Thymus (tissue), 11 donors: ENCODE data around the gene RDH13. TPM values are rescaled to one million over a fixed set of nuclear protein-coding genes. Genes with fewer than 3 reads are reported as not detected.

Experiments
- DNase-seq, 9 donors: peaks; one replicate each; pipeline ENCODE4 v3.0.0-alpha.2; 2013; ENCODE audit warnings: low spot score in 9 of 9, low read depth in 6 of 9, missing footprints in 1 of 9
- H3K27ac ChIP-seq, 2 donors: one replicate each; pipeline ENCODE4 v1.5.1; 2013; ENCODE audit warnings: control low read depth in 1 of 2, low read depth in 1 of 2, low read length in 1 of 2, mild to moderate bottlenecking in 1 of 2, moderate library complexity in 1 of 2
- H3K27me3 ChIP-seq, 2 donors: one replicate each; pipeline ENCODE4 v1.5.1; 2013; ENCODE audit warnings: low read length in 1 of 2; ENCODE audit not compliant: control insufficient read depth in 2 of 2, insufficient read depth in 1 of 2
- H3K36me3 ChIP-seq, 2 donors: one replicate each; pipeline ENCODE4 v1.5.1; 2013; ENCODE audit warnings: low read length in 1 of 2, mild to moderate bottlenecking in 1 of 2, moderate library complexity in 1 of 2; ENCODE audit not compliant: control insufficient read depth in 2 of 2, insufficient read depth in 2 of 2
- H3K4me1 ChIP-seq, 2 donors: one replicate each; pipeline ENCODE4 v1.5.1; 2013; ENCODE audit warnings: low read length in 2 of 2; ENCODE audit not compliant: control insufficient read depth in 2 of 2, insufficient read depth in 2 of 2
- H3K4me3 ChIP-seq, 2 donors: one replicate each; pipeline ENCODE4 v1.5.1; 2013; ENCODE audit warnings: low read length in 2 of 2, control low read depth in 1 of 2, mild to moderate bottlenecking in 1 of 2
- H3K9me3 ChIP-seq, 2 donors: one replicate each; pipeline ENCODE4 v1.5.1; 2013; ENCODE audit warnings: low read length in 1 of 2, mild to moderate bottlenecking in 1 of 2; ENCODE audit not compliant: control insufficient read depth in 2 of 2, insufficient read depth in 1 of 2
- WGBS: extraction: QIAGEN DNeasy Blood & Tissue Kit; methylation state at CpG from one replicate; pipeline ENCODE4 v1.1.7; 2013; 5-methylcytosine and 5-hydroxymethylcytosine counted together
- polyA plus RNA-seq: library from polyadenylated mRNA; stranded (reverse); fragments of 200-250 nt; gene quantifications from one replicate; pipeline ENCODE4 v1.2.3, GENCODE V29; 2013
- total RNA-seq: library from RNA; stranded (reverse); fragments of 120-200 nt; gene quantifications from one replicate; pipeline ENCODE4 v1.2.4, GENCODE V29; 2013
- donor health status: healthy.

RDH13 gene
- total and polyA plus RNA-seq, 2 donors = 6.2 to 6.5 TPM

GRCh38 chr19:55103190-55103589 lies 40.2 kb upstream of the RDH13 start:
- Histone ChIP-seq H3K27me3 (no peaks in the 10 kb centered on the region), H3K36me3 (peaks cover 24 to 41% of the 10 kb centered on the region in 2 donors), H3K4me1 (no peaks in the 10 kb centered on the region), H3K27ac (no peak overlapping the region), H3K9me3 (peaks cover 2 to 6% of the 10 kb centered on the region in 2 donors), H3K4me3 (no peak overlapping the region)
- WGBS = over 99% methylated on average over 9 of the region's 9 CpGs
- DNase-seq = no peak

GRCh38 chr19:55101261-55101660 lies 38.3 kb upstream of the RDH13 start:
- Histone ChIP-seq H3K27ac (no peak overlapping the region), H3K9me3 (peaks cover 2 to 6% of the 10 kb centered on the region in 2 donors), H3K4me1 (no peaks in the 10 kb centered on the region), H3K36me3 (peaks cover 24 to 39% of the 10 kb centered on the region in 2 donors), H3K4me3 (no peak overlapping the region), H3K27me3 (no peaks in the 10 kb centered on the region)
- DNase-seq = no peak
- WGBS = 98% methylated on average over 10 of the region's 10 CpGs

- no peaks in the 10 kb centered on the region for H3K4me1 ChIP-seq
- 96% methylated on average over 27 of the region's 27 CpGs for WGBS
- no peak overlapping the region for H3K4me3 ChIP-seq
- H3K27me3 ChIP-seq = no peaks in the 10 kb centered on the region
- no peak for DNase-seq
- H3K27ac ChIP-seq = no peak overlapping the region
- peaks cover 32 to 45% of the 10 kb centered on the region in 2 donors for H3K36me3 ChIP-seq
- H3K9me3 ChIP-seq = peaks cover 2 to 6% of the 10 kb centered on the region in 2 donors
Measured at GRCh38 chr19:55099557-55100506, 36.9 kb upstream of the RDH13 start.

- peaks cover 2 to 6% of the 10 kb centered on the region in 2 donors for H3K9me3 ChIP-seq
- H3K4me3 ChIP-seq = no peak overlapping the region
- H3K27me3 ChIP-seq = no peaks in the 10 kb centered on the region
- 97% methylated on average over 27 of the region's 27 CpGs for WGBS
- H3K36me3 ChIP-seq = peaks cover 35 to 53% of the 10 kb centered on the region in 2 donors
- no peak for DNase-seq
- H3K4me1 ChIP-seq = no peaks in the 10 kb centered on the region
- H3K27ac ChIP-seq = no peak overlapping the region
Measured at GRCh38 chr19:55098716-55099556, 36.0 kb upstream of the RDH13 start.

- Histone ChIP-seq H3K4me1 (no peaks in the 10 kb centered on the region), H3K9me3 (peaks cover 0 to under 1% of the 10 kb centered on the region in 2 donors), H3K27me3 (no peaks in the 10 kb centered on the region), H3K36me3 (peaks cover 29 to 47% of the 10 kb centered on the region in 2 donors), H3K4me3 (no peak overlapping the region), H3K27ac (no peak overlapping the region)
- WGBS = 94% methylated on average over 23 of the region's 23 CpGs
- no peak for DNase-seq
Measured at GRCh38 chr19:55097864-55098715, 35.1 kb upstream of the RDH13 start.

GRCh38 chr19:55096061-55096701 lies 33.2 kb upstream of the RDH13 start:
- no peak for DNase-seq
- no peak overlapping the region for H3K4me3 ChIP-seq
- WGBS = 92% methylated on average over 23 of the region's 23 CpGs

GRCh38 chr19:55095260-55096060 lies 32.5 kb upstream of the RDH13 start:
- DNase-seq = no peak
- WGBS = 97% methylated on average over 23 of the region's 23 CpGs
- Histone ChIP-seq H3K4me3 (no peak overlapping the region), H3K27ac (no peak overlapping the region), H3K27me3 (no peaks in the 10 kb centered on the region), H3K9me3 (no peaks in the 10 kb centered on the region), H3K36me3 (peaks cover 19 to 64% of the 10 kb centered on the region in 2 donors), H3K4me1 (no peaks in the 10 kb centered on the region)

More at GRCh38 chr19:55096061-55096701, 33.2 kb upstream of the RDH13 start:
- peaks cover 19 to 57% of the 10 kb centered on the region in 2 donors for H3K36me3 ChIP-seq
- H3K9me3 ChIP-seq = no peaks in the 10 kb centered on the region
- no peaks in the 10 kb centered on the region for H3K4me1 ChIP-seq
- no peak overlapping the region for H3K27ac ChIP-seq
- no peaks in the 10 kb centered on the region for H3K27me3 ChIP-seq
